CD14-positive monocyte (primary cell): ENCODE results near the gene HYI. TPM values are rescaled to one million over a fixed set of nuclear protein-coding genes. Genes with fewer than 3 reads are reported as not detected.

Source experiments
- DNase-seq, 3 donors: peaks; one replicate each; pipeline ENCODE4 v3.0.0-alpha.2; 2011 to 2022
- H2AFZ ChIP-seq: 2 replicates; pipeline ENCODE4 v1.6.0; 2012; ENCODE audit warnings: mild to moderate bottlenecking, low read depth, low read length, inconsistent platforms; ENCODE audit not compliant: insufficient read depth, poor library complexity, severe bottlenecking
- H3K27ac ChIP-seq, 2 donors: 1 replicate in 1 of 2; 2 replicates in 1 of 2; pipeline ENCODE4 v1.5.1; 2012 to 2013; ENCODE audit warnings: low read length in 2 of 2, control low read depth in 1 of 2, inconsistent platforms in 1 of 2, low read depth in 1 of 2, mild to moderate bottlenecking in 1 of 2
- H3K27me3 ChIP-seq, 2 donors: one replicate each; pipeline versions ENCODE4 v1.6.0 to v1.6.1; 2011 to 2013; ENCODE audit warnings: low read length in 2 of 2; ENCODE audit not compliant: control insufficient read depth in 2 of 2, insufficient read depth in 2 of 2
- H3K36me3 ChIP-seq, 2 donors: replicated peaks in 1 of 2; 1 replicate in 1 of 2; 2 replicates in 1 of 2; pipeline versions ENCODE4 v1.5.1 to v1.6.1; 2012 to 2013; ENCODE audit warnings: low read length in 2 of 2, control low read depth in 1 of 2, inconsistent platforms in 1 of 2, mild to moderate bottlenecking in 1 of 2; ENCODE audit not compliant: insufficient read depth in 2 of 2, control insufficient read depth in 1 of 2
- H3K4me1 ChIP-seq, 2 donors: 1 replicate in 1 of 2; 2 replicates in 1 of 2; pipeline versions ENCODE4 v1.5.1 to v1.6.1; 2012 to 2013; ENCODE audit warnings: low read length in 2 of 2, control low read depth in 1 of 2, inconsistent platforms in 1 of 2, mild to moderate bottlenecking in 1 of 2, moderate library complexity in 1 of 2; ENCODE audit not compliant: insufficient read depth in 2 of 2, control insufficient read depth in 1 of 2
- H3K4me2 ChIP-seq: replicated peaks from 2 replicates; pipeline ENCODE3; 2012; ENCODE audit warnings: low read length, moderate library complexity, mild to moderate bottlenecking; ENCODE audit not compliant: poor library complexity, severe bottlenecking; ENCODE audit errors: extremely low read depth
- H3K4me3 ChIP-seq, 3 experiments: fragments of 200-600 bp in 1 of 3; sonication (generic) in 1 of 3; replicated peaks in 1 of 3; 1 replicate in 2 of 3; 2 replicates in 1 of 3; pipeline ENCODE4 v1.5.1; 2011 to 2013; ENCODE audit warnings: low read length in 3 of 3, mild to moderate bottlenecking in 3 of 3, control low read depth in 2 of 3, low read depth in 2 of 3, inconsistent platforms in 1 of 3, moderate library complexity in 1 of 3
- H3K79me2 ChIP-seq: 2 replicates; pipeline ENCODE4 v1.6.0; 2012; ENCODE audit warnings: mild to moderate bottlenecking, control low read depth, inconsistent platforms, low read length, moderate library complexity; ENCODE audit not compliant: insufficient read depth
- H3K9ac ChIP-seq: 2 replicates; pipeline ENCODE4 v1.6.0; 2017; ENCODE audit warnings: low read length, mild to moderate bottlenecking; ENCODE audit not compliant: insufficient read depth, poor library complexity, severe bottlenecking
- H3K9me3 ChIP-seq, 2 donors: replicated peaks in 1 of 2; 1 replicate in 1 of 2; 2 replicates in 1 of 2; pipeline versions ENCODE4 v1.5.1 to v1.6.1; 2012 to 2013; ENCODE audit warnings: low read length in 2 of 2, control low read depth in 1 of 2; ENCODE audit not compliant: control insufficient read depth in 1 of 2, insufficient read depth in 1 of 2
- H4K20me1 ChIP-seq: 2 replicates; pipeline ENCODE4 v1.6.0; 2012; ENCODE audit warnings: mild to moderate bottlenecking, low read length, control low read depth, moderate library complexity; ENCODE audit not compliant: insufficient read depth
- H3K27ac Mint-ChIP-seq, 7 donors: one replicate each; pipeline ENCODE4 v1.8.0; 2020; ENCODE audit warnings: mild to moderate bottlenecking in 7 of 7, mixed read lengths in 7 of 7, moderate library complexity in 6 of 7, inconsistent platforms in 2 of 7
- H3K27me3 Mint-ChIP-seq, 3 donors: one replicate each; pipeline ENCODE4 v1.8.0; 2021 to 2022; ENCODE audit warnings: low read depth in 3 of 3, mild to moderate bottlenecking in 3 of 3, mixed read lengths in 3 of 3, moderate library complexity in 3 of 3, inconsistent platforms in 1 of 3
- H3K36me3 Mint-ChIP-seq, 2 donors: one replicate each; pipeline ENCODE4 v1.8.0; 2020; ENCODE audit warnings: mixed read lengths in 2 of 2, inconsistent platforms in 1 of 2, mild to moderate bottlenecking in 1 of 2
- H3K4me1 Mint-ChIP-seq: one replicate; pipeline ENCODE4 v1.8.0; 2020; ENCODE audit warnings: mild to moderate bottlenecking, mixed read lengths
- H3K4me3 Mint-ChIP-seq, 2 donors: one replicate each; pipeline ENCODE4 v1.8.0; 2020; ENCODE audit warnings: mild to moderate bottlenecking in 2 of 2, mixed read lengths in 2 of 2, moderate library complexity in 1 of 2
- H3K9me3 Mint-ChIP-seq, 7 donors: one replicate each; pipeline ENCODE4 v1.8.0; 2020 to 2022; ENCODE audit warnings: mixed read lengths in 7 of 7, mild to moderate bottlenecking in 6 of 7, moderate library complexity in 6 of 7, inconsistent platforms in 2 of 7
- WGBS: methylation state at CpG from one replicate; pipeline ENCODE4 v1.1.5; 2013; ENCODE audit warnings: missing lambda C conversion rate; ENCODE audit not compliant: insufficient coverage; 5-methylcytosine and 5-hydroxymethylcytosine counted together
- intact Hi-C, 2 donors: fragments of 100-400 bp; cut with micrococcal nuclease; formaldehyde crosslinking; loops; one replicate each; pipeline versions ENCODE4 v1.15.0 to v1.15.1; 2023
- polyA plus RNA-seq, 3 donors: library from polyadenylated mRNA; depleted of rRNA in 1 of 3; unstranded in 2 of 3; stranded (reverse) in 1 of 3; fragments of 300-500 nt in 2 of 3; fragments of >200 nt in 1 of 3; fragmentation: Illumina TruSeq in 2 of 3; gene quantifications; 1 replicate in 2 of 3; 2 replicates in 1 of 3; pipeline ENCODE4 v1.2.3, GENCODE V29; 2012 to 2021
- TF ChIP-seq, protein P1 (sequence below): fragments of 200-600 bp; IDR thresholded peaks from one replicate; pipeline ENCODE4 v1.8.0; 2022; ENCODE audit warnings: antibody characterized with exemption, mild to moderate bottlenecking

Gene HYI
- polyA plus RNA-seq, 3 donors = 0.74 to 7.2 (median 1.6) TPM

- Histone ChIP-seq H3K79me2 (no peaks in the 10 kb centered on the region), H4K20me1 (no peaks in the 10 kb centered on the region), H2AFZ (no peak overlapping the region), H3K27me3 (peaks cover 2% of the 10 kb centered on the region in 2 donors), H3K4me1 (no peaks in the 10 kb centered on the region), H3K9ac (no peak overlapping the region), H3K4me2 (no peak overlapping the region), H3K36me3 (no peaks in the 10 kb centered on the region), H3K27ac (no peak overlapping the region), H3K9me3 (no peaks in the 10 kb centered on the region), H3K4me3 (no peak overlapping the region)
- H3K4me3 Mint-ChIP-seq = no peak overlapping the region
- no peak overlapping the region for H3K27ac Mint-ChIP-seq
- no peaks in the 10 kb centered on the region for H3K4me1 Mint-ChIP-seq
- DNase-seq = no peak
- TF ChIP-seq, protein P1, sequence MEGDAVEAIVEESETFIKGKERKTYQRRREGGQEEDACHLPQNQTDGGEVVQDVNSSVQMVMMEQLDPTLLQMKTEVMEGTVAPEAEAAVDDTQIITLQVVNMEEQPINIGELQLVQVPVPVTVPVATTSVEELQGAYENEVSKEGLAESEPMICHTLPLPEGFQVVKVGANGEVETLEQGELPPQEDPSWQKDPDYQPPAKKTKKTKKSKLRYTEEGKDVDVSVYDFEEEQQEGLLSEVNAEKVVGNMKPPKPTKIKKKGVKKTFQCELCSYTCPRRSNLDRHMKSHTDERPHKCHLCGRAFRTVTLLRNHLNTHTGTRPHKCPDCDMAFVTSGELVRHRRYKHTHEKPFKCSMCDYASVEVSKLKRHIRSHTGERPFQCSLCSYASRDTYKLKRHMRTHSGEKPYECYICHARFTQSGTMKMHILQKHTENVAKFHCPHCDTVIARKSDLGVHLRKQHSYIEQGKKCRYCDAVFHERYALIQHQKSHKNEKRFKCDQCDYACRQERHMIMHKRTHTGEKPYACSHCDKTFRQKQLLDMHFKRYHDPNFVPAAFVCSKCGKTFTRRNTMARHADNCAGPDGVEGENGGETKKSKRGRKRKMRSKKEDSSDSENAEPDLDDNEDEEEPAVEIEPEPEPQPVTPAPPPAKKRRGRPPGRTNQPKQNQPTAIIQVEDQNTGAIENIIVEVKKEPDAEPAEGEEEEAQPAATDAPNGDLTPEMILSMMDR = no peak
- H3K27me3 Mint-ChIP-seq = peaks cover 4 to 6% (median 5%) of the 10 kb centered on the region in 3 donors
- 94% methylated on average over 5 of the region's 6 CpGs for WGBS
- intact Hi-C loops = no loop called here
- peaks cover 0 to 4% (median 0%) of the 10 kb centered on the region in 7 donors for H3K9me3 Mint-ChIP-seq
- no peaks in the 10 kb centered on the region for H3K36me3 Mint-ChIP-seq
Measured at GRCh38 chr1:43499898-43500297, 46.2 kb upstream of the HYI start.

- H3K36me3 ChIP-seq = no peaks in the 10 kb centered on the region
- H3K4me1 Mint-ChIP-seq = no peaks in the 10 kb centered on the region
- H3K36me3 Mint-ChIP-seq = no peaks in the 10 kb centered on the region
- H3K9me3 Mint-ChIP-seq = peaks cover 4 to 18% (median 14%) of the 10 kb centered on the region in 7 donors
- no peak for DNase-seq
- intact Hi-C loops = no loop called here
- H3K27me3 Mint-ChIP-seq = peaks cover 3 to 7% (median 5%) of the 10 kb centered on the region in 3 donors
- no peak overlapping the region for H3K4me2 ChIP-seq
- no peak overlapping the region for H3K27ac ChIP-seq
- H3K4me3 ChIP-seq = no peak overlapping the region
- H3K9ac ChIP-seq = no peak overlapping the region
- TF ChIP-seq, protein P1 = no peak
- no peak overlapping the region for H3K4me3 Mint-ChIP-seq
- H3K27ac Mint-ChIP-seq = no peak overlapping the region
- H3K9me3 ChIP-seq = peaks cover 0 to 12% of the 10 kb centered on the region in 2 donors
- H3K79me2 ChIP-seq = no peaks in the 10 kb centered on the region
- H3K4me1 ChIP-seq = no peaks in the 10 kb centered on the region
- H2AFZ ChIP-seq = no peak overlapping the region
- peaks cover 2 to 3% of the 10 kb centered on the region in 2 donors for H3K27me3 ChIP-seq
- no peaks in the 10 kb centered on the region for H4K20me1 ChIP-seq
- WGBS = 94% methylated on average over 4 of the region's 7 CpGs
Measured at GRCh38 chr1:43495204-43495603, 41.5 kb upstream of the HYI start.
